Globus pallidus (tissue), 1 donor: ENCODE data around the gene RGR.

Experiments used
- DNase-seq: peaks from one replicate; pipeline ENCODE4 v3.0.0-alpha.2; 2015; ENCODE audit warnings: low spot score

Gene RGR

DNA sequence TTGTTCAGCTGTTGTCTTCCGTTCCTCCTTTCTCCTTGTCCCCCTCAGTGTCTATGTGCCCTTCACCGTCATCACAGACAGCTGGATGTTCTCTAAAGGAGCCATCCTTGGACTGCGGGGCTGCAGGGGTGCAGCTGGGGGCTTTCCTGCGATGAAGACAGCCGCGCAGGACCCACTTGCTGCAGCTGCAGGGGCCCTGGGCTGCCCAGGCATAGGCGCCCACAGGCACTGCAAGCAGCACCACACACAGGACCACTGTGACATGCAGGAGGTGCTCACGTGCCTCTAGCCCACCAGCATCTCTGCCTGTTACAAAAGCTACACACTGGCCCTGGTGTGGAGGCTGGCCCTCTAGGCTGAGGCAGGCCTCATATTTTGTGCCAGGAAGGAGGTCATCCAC, 22.9 kb upstream of the RGR start:
- no peak for DNase-seq

DNA sequence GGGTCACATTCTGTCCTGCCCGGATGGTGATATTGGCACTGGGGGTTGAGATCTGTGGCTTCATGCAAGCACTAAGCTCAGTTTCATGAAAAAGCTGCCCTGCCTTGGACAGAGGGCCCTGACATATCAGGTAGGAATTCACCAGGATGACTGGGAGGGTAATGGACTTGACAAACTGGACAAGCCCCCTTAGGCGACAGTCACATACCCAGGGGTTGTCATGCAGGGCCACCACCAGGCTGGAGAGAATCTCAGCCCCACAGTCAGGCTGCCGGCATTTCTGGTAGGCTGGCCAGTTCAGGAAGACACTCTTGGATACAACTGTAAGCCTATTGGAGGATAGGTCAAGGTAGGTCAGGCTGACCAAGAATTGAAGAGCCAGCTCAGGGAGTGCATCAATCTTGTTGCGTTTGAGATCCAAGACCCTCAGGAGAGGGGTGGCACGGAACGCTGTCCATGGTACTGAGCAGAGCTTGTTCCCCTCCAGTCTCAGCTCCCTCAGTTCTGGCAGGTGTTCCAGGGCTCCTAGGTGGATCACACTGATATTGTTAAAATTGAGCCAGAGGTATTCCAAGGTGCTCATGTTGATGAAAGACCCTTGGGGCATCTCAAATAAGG, 20.3 kb upstream of the RGR start:
- no peak for DNase-seq

DNA sequence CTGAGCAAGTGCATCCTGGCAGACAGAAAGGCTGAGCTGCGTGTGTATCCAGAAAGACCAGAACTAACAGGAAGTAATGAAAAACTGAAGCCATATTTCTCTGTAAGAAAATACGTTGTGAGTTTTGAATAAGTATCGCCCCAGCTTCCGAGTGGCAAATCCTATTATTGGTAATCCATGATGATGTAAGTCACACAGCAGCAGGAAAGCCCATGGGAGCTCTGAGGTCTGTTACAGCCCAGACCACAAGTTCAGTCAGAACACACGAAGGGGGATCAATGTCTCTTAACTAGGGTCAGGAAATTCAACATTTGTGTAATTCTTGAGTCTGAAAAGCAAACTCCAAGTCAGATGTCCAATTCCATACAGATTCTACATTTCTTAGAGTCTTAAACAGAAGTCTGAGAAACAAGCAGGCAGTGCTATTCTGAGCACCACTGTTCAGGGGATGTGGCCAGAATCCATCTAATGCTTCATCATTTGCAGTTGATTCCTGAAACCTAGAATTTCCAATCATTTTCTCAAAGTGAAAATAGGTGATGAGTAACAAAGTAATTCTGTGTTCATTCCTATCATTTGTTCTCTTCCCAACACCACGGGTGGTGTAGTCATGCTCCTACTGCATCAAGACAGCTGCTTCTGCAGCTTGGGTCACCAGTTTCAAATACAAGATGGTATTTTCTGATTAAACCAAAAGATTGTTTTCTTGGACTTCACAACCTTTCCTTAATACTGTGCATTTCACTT, 19.3 kb upstream of the RGR start, which contains the start of gene LRIT2:
TSS of gene LRIT2 (minus strand) at position 118 of the 747 bp plus-strand sequence. CDS start at position 94, 24 bp downstream.
- DNase-seq: no peak

DNA sequence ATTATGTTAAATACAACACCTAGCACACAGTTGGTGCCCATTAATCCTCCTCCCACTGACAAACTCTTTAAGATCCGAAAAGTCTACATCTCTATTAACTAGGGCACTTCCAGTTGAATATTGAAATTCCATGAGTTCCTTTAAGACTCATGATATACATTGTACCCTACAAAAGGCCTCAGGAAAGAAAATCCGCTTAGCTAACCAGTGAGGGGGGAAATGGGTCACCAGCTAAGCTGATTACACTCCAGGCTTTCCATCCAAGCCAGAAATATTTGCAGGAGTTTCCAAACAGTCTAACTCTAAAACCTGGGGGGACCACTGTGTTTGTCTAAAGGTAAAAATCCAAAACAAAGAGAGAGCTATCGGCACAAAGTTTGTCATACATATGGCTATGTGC, 18.2 kb upstream of the RGR start:
- DNase-seq: no peak

- no peak for DNase-seq
Measured at GRCh38 chr10:84227810-84228209, 17.0 kb upstream of the RGR start.

GRCh38 chr10:84230359-84230758, 14.5 kb upstream of the RGR start:
- no peak for DNase-seq

DNA sequence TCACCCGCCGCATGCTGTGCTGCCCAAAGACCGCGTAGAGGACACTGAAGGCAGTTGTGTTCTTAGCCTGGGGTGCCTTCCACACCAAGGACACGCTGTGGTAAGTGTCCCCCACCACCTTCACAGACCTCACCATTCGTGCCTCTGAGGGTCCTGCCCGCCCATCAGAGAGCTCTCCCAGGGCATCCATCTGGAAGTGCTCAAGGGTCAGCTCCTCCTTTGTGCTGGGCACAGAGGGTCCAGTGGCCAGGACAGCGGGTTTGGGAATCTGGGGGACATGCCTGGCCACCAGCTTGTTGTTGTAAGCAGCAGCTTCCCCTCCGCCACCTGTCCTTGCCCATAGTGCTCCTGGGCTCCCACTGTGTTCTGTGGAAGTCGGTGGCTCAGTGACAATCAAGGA, 12.5 kb upstream of the RGR start:
- no peak for DNase-seq

- DNase-seq: no peak
Measured at GRCh38 chr10:84233940-84234339, 10.9 kb upstream of the RGR start.

DNA sequence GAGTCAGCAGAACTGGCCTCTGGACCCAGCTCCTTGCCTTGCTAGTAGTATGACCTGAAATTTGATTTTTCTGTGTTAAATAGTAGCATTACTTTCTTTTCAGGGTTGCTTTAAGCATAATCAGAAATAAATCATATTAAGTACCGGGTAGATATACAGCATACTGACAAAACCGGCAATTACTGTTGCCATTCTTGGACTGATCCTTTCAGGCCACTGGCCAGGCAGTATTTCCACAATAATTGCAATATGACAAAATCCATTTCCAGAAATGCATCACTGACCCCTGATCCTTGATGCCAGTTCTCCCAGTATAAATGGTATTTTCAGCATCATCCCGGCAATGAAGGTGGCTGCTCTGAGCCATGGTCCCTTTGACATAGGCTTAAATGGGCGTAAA, 10.4 kb upstream of the RGR start:
- no peak for DNase-seq

- DNase-seq: no peak
Measured at GRCh38 chr10:84235096-84235495, 9.8 kb upstream of the RGR start.

DNA sequence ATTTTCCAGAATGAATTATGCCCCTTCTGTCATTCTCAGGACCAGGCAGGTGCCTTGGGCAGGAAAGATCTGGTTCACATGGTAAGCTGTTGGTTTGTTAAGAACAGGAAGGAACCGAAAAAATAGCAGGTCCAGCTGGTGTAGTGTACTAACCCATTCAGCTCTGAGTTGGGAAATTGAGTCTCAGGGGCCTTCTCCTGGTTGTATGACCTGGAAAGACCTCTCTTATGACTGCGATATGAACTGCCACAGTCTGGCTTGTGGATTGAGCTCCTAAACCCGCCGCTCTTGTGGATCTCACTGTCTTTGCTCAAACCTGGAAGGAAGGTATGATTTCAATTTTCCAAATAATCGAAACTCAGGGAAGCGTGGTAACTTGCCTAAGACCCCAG, 8.1 kb upstream of the RGR start:
- DNase-seq: no peak

- DNase-seq: no peak
Measured at GRCh38 chr10:84237199-84238051, 7.4 kb upstream of the RGR start.

DNA sequence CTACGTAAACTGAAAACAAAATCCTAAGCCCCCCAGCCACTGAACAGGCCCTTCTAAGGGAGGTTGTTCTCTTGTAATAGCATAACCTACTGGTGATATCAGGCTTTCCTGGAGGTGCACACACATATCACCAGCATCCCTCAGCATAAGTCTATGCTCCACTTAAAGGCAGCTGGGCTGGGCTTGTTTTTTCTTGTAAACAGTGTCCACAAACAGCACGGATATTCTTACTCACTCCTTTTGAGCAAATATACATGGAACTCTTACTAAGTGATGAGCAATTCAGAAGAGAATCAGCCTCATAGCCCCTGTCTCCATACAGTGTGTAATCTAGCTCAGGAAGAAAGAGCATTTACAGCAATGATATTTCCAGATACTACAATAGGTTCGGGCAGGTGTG, 5.9 kb upstream of the RGR start:
- DNase-seq: no peak

GRCh38 chr10:84241185-84241790, 3.6 kb upstream of the RGR start, which contains the start of gene LRIT1:
Gene LRIT1 (minus strand): TSS chr10:84241546. CDS start chr10:84241439, 107 bp downstream.
- DNase-seq: no peak

DNA sequence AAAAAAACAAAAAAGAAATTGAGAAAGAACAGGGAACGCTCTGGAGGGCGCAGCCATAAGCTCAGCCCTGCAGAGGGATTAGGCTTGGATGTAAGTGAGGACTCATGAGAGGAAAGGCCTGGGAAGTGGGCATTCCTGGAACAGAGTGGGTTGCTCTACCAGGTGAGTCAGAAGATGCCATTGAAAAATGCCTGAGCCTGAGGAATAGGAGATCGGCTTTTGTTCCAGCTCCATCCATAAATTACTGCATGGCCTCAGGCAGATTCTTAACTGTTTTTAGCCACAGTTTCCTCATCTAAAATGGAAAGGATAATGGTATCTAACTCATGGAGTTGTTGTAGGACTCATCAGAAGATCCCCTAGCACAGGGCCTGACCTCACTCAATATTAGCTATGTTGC, 1.1 kb upstream of the RGR start:
- DNase-seq: no peak

DNA sequence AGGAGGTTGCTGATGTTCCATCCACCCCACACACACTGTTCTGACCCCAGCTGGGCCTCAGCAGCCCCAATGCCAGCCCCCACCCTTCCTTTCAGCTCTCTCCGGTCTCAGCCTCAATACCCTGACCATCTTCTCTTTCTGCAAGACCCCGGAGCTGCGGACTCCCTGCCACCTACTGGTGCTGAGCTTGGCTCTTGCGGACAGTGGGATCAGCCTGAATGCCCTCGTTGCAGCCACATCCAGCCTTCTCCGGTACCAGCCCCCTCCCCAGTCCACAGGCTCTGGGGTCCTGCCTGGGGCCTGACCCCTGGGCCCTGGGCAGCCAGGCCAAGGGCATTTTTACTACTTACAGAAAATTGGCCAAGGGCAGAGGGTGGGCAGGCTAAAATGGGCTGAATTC, 2.6 kb downstream of the RGR start:
- DNase-seq: no peak

DNA sequence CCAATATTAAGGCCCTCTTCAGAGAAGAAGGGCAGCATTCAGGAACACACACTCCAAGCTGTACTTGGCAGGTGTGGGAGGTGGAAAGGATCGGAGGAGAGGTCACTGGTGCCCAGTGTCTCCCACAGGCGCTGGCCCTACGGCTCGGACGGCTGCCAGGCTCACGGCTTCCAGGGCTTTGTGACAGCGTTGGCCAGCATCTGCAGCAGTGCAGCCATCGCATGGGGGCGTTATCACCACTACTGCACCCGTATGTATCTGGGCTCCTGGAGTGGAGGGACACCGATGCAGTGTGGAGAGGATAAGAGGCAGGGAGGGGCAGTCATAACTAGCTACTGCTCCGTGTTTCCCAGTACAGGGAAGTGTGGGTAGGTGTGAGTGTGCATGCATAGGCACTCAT, 3.9 kb downstream of the RGR start:
- DNase-seq: no peak

DNA sequence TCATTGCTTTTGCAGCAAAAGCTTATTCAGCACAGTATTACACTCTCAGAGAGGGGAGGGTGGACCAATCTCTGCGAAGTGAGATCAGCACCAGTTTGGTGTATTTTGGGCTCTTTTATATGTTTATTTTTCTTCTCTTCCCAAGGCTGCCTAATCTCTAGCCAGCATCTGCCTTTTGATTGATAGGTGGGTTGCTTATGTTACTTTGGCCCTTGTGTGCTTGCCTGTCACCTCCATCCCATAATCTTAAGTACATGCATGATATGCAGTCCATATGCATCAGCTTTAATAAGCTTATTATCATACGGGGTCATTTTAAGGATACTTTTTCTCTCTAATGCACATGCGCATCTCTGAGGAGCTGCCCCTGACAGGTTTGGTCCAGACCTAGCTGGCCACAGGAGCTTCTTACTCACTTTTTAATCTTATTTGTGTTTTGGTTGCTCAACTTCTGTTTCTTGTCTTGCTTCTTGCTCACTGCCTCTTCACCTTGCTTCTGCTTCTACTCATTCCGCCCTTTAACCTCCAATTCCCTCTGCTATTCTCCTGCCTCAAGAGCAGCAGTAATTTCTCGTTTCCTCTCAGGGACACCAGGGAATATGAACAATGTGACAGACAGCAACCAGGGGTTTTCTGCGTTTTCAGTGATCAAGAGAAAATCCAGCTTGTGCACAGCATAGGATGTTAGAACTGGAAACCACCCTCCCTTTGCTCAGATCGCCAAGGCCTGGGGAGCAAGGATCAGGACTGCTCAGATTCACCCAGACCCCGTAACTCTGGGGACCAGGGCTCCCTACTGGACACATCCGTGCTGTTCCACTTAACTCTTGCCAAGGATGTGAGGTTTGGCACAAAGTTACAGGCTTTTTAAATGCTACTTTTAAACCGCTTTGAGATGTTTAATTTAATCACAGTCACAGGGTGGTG, 10.0 kb downstream of the RGR start:
- no peak for DNase-seq

DNA sequence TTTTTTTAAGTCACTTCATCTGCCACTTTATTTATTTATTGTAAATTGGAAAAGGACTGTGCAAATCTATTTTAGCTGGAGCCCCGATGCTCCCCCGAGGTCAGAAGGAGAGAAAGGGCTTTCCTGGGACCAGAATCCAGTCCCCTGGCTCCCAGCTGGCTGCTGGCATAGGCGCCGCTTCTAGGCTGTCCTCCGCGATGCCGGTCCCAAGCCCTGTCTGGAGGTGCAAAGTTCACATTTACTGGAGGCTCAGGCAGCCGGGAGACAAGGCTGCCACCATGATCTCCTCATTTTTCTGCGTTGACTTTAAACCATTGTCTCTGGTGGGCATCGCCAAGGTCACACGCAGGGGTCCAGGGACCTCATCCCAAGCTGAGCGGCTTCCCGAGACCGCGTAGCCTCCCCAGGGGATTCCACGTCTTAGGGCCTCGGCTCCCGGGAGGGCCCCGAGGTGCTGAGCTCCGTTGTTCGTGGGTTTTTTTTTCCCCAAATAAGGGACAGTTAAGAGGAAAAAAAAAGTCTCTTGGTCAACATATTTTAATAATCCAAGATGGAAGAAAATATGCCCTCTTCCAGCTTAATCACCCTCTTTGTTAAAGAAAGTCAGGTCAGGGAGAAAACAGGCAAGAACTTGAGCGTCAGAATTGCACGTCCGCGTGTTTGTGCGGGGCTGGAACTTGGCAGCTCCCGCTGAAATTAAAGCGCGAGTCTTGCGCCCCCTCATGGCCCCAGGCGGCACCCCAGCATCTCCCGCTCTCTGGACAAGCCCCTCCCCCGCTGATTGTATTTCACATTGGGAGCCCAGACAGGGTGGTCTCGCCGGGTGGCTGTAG, 11.9 kb downstream of the RGR start:
- peak; percentile 63 for DNase-seq

GRCh38 chr10:84257343-84258020, 12.6 kb downstream of the RGR start:
- no peak for DNase-seq
